ENCODE data around the gene TTYH2. TPM values are rescaled to one million over a fixed set of nuclear protein-coding genes. Genes with fewer than 3 reads are reported as not detected.

The TTYH2 gene
- total and polyA plus RNA-seq, 2 experiments from 2014 or later, result 1.4 to 3.9 TPM

DNA sequence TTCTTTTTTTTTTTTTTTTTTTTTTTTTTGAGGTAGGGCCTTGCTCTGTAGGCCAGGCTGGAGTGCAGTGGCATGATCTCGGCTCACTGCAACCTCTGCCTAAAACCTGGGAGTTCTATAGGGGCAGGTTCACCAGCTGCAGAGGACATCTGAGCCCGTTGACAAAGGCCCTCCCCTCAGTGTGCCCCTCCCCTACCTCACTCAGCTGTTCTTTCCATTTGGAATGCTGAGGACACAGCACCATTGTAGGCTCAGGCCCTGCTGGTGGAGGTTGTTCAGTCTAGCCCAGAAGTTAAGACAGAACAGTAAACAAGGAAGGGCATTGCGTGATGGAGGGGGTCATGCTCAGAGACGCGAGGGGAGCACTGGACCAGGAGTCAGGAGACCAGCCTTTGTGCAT lies 90.8 kb downstream of the TTYH2 start:
- TF ChIP-seq, protein P1, sequence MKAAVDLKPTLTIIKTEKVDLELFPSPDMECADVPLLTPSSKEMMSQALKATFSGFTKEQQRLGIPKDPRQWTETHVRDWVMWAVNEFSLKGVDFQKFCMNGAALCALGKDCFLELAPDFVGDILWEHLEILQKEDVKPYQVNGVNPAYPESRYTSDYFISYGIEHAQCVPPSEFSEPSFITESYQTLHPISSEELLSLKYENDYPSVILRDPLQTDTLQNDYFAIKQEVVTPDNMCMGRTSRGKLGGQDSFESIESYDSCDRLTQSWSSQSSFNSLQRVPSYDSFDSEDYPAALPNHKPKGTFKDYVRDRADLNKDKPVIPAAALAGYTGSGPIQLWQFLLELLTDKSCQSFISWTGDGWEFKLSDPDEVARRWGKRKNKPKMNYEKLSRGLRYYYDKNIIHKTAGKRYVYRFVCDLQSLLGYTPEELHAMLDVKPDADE (IDR thresholded peaks at IDR 0.05), result no peak
- TF ChIP-seq ZNF114 (CRISPR knock-in tag; IDR thresholded peaks at IDR 0.05), result no peak
- TF ChIP-seq JUNB (IDR thresholded peaks at IDR 0.05; ENCODE audit: unreplicated experiment), result no peak
- no peak for TF ChIP-seq EZH2phosphoT487 (IDR thresholded peaks at IDR 0.05; ENCODE audit: unreplicated experiment)
- TF ChIP-seq CREB1 (CRISPR knock-in tag; IDR thresholded peaks at IDR 0.05; ENCODE audit: low read depth), result no peak
- no peak for TF ChIP-seq POLR2AphosphoS5 (IDR thresholded peaks at IDR 0.05; ENCODE audit: low read depth)
- TF ChIP-seq NANOG (IDR thresholded peaks at IDR 0.05; ENCODE audit: borderline replicate concordance), result no peak
- TF ChIP-seq EZH2 (IDR thresholded peaks at IDR 0.05; ENCODE audit: low read depth, unreplicated experiment), result no peak
- TF ChIP-seq, protein P2, sequence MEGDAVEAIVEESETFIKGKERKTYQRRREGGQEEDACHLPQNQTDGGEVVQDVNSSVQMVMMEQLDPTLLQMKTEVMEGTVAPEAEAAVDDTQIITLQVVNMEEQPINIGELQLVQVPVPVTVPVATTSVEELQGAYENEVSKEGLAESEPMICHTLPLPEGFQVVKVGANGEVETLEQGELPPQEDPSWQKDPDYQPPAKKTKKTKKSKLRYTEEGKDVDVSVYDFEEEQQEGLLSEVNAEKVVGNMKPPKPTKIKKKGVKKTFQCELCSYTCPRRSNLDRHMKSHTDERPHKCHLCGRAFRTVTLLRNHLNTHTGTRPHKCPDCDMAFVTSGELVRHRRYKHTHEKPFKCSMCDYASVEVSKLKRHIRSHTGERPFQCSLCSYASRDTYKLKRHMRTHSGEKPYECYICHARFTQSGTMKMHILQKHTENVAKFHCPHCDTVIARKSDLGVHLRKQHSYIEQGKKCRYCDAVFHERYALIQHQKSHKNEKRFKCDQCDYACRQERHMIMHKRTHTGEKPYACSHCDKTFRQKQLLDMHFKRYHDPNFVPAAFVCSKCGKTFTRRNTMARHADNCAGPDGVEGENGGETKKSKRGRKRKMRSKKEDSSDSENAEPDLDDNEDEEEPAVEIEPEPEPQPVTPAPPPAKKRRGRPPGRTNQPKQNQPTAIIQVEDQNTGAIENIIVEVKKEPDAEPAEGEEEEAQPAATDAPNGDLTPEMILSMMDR (conservative IDR thresholded peaks at IDR 0.05; ENCODE audit: low read depth in 2 of 2), result no peak
- TF ChIP-seq, protein P3, sequence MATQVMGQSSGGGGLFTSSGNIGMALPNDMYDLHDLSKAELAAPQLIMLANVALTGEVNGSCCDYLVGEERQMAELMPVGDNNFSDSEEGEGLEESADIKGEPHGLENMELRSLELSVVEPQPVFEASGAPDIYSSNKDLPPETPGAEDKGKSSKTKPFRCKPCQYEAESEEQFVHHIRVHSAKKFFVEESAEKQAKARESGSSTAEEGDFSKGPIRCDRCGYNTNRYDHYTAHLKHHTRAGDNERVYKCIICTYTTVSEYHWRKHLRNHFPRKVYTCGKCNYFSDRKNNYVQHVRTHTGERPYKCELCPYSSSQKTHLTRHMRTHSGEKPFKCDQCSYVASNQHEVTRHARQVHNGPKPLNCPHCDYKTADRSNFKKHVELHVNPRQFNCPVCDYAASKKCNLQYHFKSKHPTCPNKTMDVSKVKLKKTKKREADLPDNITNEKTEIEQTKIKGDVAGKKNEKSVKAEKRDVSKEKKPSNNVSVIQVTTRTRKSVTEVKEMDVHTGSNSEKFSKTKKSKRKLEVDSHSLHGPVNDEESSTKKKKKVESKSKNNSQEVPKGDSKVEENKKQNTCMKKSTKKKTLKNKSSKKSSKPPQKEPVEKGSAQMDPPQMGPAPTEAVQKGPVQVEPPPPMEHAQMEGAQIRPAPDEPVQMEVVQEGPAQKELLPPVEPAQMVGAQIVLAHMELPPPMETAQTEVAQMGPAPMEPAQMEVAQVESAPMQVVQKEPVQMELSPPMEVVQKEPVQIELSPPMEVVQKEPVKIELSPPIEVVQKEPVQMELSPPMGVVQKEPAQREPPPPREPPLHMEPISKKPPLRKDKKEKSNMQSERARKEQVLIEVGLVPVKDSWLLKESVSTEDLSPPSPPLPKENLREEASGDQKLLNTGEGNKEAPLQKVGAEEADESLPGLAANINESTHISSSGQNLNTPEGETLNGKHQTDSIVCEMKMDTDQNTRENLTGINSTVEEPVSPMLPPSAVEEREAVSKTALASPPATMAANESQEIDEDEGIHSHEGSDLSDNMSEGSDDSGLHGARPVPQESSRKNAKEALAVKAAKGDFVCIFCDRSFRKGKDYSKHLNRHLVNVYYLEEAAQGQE (IDR thresholded peaks at IDR 0.05; ENCODE audit: unreplicated experiment), result no peak
- TF ChIP-seq, protein P4, sequence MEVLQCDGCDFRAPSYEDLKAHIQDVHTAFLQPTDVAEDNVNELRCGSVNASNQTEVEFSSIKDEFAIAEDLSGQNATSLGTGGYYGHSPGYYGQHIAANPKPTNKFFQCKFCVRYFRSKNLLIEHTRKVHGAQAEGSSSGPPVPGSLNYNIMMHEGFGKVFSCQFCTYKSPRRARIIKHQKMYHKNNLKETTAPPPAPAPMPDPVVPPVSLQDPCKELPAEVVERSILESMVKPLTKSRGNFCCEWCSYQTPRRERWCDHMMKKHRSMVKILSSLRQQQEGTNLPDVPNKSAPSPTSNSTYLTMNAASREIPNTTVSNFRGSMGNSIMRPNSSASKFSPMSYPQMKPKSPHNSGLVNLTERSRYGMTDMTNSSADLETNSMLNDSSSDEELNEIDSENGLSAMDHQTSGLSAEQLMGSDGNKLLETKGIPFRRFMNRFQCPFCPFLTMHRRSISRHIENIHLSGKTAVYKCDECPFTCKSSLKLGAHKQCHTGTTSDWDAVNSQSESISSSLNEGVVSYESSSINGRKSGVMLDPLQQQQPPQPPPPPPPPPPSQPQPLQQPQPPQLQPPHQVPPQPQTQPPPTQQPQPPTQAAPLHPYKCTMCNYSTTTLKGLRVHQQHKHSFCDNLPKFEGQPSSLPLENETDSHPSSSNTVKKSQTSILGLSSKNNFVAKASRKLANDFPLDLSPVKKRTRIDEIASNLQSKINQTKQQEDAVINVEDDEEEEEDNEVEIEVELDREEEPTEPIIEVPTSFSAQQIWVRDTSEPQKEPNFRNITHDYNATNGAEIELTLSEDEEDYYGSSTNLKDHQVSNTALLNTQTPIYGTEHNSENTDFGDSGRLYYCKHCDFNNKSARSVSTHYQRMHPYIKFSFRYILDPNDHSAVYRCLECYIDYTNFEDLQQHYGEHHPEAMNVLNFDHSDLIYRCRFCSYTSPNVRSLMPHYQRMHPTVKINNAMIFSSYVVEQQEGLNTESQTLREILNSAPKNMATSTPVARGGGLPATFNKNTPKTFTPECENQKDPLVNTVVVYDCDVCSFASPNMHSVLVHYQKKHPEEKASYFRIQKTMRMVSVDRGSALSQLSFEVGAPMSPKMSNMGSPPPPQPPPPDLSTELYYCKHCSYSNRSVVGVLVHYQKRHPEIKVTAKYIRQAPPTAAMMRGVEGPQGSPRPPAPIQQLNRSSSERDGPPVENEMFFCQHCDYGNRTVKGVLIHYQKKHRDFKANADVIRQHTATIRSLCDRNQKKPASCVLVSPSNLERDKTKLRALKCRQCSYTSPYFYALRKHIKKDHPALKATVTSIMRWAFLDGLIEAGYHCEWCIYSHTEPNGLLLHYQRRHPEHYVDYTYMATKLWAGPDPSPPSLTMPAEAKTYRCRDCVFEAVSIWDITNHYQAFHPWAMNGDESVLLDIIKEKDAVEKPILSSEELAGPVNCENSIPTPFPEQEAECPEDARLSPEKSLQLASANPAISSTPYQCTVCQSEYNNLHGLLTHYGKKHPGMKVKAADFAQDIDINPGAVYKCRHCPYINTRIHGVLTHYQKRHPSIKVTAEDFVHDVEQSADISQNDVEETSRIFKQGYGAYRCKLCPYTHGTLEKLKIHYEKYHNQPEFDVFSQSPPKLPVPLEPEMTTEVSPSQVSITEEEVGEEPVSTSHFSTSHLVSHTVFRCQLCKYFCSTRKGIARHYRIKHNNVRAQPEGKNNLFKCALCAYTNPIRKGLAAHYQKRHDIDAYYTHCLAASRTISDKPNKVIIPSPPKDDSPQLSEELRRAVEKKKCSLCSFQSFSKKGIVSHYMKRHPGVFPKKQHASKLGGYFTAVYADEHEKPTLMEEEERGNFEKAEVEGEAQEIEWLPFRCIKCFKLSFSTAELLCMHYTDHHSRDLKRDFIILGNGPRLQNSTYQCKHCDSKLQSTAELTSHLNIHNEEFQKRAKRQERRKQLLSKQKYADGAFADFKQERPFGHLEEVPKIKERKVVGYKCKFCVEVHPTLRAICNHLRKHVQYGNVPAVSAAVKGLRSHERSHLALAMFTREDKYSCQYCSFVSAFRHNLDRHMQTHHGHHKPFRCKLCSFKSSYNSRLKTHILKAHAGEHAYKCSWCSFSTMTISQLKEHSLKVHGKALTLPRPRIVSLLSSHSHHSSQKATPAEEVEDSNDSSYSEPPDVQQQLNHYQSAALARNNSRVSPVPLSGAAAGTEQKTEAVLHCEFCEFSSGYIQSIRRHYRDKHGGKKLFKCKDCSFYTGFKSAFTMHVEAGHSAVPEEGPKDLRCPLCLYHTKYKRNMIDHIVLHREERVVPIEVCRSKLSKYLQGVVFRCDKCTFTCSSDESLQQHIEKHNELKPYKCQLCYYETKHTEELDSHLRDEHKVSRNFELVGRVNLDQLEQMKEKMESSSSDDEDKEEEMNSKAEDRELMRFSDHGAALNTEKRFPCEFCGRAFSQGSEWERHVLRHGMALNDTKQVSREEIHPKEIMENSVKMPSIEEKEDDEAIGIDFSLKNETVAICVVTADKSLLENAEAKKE (CRISPR knock-in tag; IDR thresholded peaks at IDR 0.05), result no peak
- no peak for TF ChIP-seq STAT1 (IDR thresholded peaks at IDR 0.05; ENCODE audit: unreplicated experiment)
- H3K4me2 ChIP-seq, result no peak overlapping the region
- no peaks in the 10 kb centered on the region for H3K36me3 Mint-ChIP-seq (ENCODE audit: low read depth)

More for the DNA sequence above, 90.8 kb downstream of the TTYH2 start:
- Histone ChIP-seq H4K20me1 (replicated peaks; ENCODE audit: insufficient read depth) (no peaks in the 10 kb centered on the region), H3K4me3 (no peak overlapping the region), H3K36me3 (ENCODE audit: insufficient read depth) (no peaks in the 10 kb centered on the region), H3K27me3 (ENCODE audit: insufficient read depth) (no peaks in the 10 kb centered on the region), H3K27ac (ENCODE audit: low read depth) (no peak overlapping the region), H3K4me1 (ENCODE audit: insufficient read depth) (no peaks in the 10 kb centered on the region; the same call in 1 of the 2 replicates), H3K79me2 (replicated peaks; ENCODE audit: insufficient read depth) (no peaks in the 10 kb centered on the region), H3F3A (replicated peaks; ENCODE audit: low read depth) (no peaks in the 10 kb centered on the region), H3K9me2 (ENCODE audit: insufficient read depth) (no peaks in the 10 kb centered on the region), H2AFZ (no peak overlapping the region)
- H3K27me3 Mint-ChIP-seq (ENCODE audit: insufficient read depth, low read depth, poor library complexity), result peaks cover 14% of the 10 kb centered on the region
- ATAC-seq, result 0 out of 3 replicates have a peak, but pooled peaks have one; percentile 15
- DNase-seq (ENCODE audit: low spot score), result no peak
- peaks cover 4% of the 10 kb centered on the region; the same call in 2 of the 3 replicates for H3K4me1 Mint-ChIP-seq
- H3K27ac Mint-ChIP-seq, result no peak overlapping the region
- H3K4me3 Mint-ChIP-seq, result no peak overlapping the region
- H3K9me3 Mint-ChIP-seq, result peaks cover 3% of the 10 kb centered on the region; the same call in 1 of the 3 replicates
